Measurements from ENCODE around the gene TTLL1. TPM values are rescaled to one million over a fixed set of nuclear protein-coding genes. Genes with fewer than 3 reads are reported as not detected.
A peak's percentile ranks its signal among the peaks of the same experiment; 100 is the strongest.

Gene TTLL1
- total RNA-seq, 2 donors from 2014 or later: 4.2 to 5.7 TPM

- ATAC-seq: peak in 1 of 2 donors; percentile 28
- peak; percentile 50 for DNase-seq
- intact Hi-C loops (cut with DNase I): no loop called here
Measured at GRCh38 chr22:43085658-43086606, 3.3 kb downstream of the TTLL1 start.

GRCh38 chr22:43081968-43082367 lies 7.2 kb downstream of the TTLL1 start:
- no peak for DNase-seq
- intact Hi-C loops (cut with DNase I): no loop called here
- no peak for ATAC-seq

- intact Hi-C loops (cut with DNase I): no loop called here
- no peak for DNase-seq
- no peak for ATAC-seq
Measured at GRCh38 chr22:43080616-43081015, 8.6 kb downstream of the TTLL1 start.

- DNase-seq: no peak
- intact Hi-C loops (cut with DNase I): no loop called here
- no peak for ATAC-seq
Measured at GRCh38 chr22:43079742-43080141, 9.4 kb downstream of the TTLL1 start.

DNA sequence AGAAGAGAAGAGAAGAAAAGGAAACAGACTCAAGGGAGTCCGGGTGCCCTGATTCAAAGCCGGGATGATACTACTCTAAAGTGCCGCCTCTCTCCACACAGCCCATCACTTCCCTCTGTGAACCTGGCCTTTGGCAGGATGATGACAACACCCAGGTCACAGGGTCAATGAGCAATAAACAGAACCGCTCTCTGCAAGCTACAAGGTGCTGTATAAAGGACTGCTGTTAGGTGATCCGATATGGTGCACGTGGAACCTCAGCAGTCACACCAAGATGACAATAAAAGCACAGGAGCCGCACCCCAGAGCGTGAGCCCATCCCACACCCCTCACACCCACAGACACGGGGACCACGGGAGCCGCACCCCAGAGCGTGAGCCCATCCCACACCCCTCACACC lies 10.7 kb downstream of the TTLL1 start:
- intact Hi-C loops (cut with DNase I): no loop called here

DNA sequence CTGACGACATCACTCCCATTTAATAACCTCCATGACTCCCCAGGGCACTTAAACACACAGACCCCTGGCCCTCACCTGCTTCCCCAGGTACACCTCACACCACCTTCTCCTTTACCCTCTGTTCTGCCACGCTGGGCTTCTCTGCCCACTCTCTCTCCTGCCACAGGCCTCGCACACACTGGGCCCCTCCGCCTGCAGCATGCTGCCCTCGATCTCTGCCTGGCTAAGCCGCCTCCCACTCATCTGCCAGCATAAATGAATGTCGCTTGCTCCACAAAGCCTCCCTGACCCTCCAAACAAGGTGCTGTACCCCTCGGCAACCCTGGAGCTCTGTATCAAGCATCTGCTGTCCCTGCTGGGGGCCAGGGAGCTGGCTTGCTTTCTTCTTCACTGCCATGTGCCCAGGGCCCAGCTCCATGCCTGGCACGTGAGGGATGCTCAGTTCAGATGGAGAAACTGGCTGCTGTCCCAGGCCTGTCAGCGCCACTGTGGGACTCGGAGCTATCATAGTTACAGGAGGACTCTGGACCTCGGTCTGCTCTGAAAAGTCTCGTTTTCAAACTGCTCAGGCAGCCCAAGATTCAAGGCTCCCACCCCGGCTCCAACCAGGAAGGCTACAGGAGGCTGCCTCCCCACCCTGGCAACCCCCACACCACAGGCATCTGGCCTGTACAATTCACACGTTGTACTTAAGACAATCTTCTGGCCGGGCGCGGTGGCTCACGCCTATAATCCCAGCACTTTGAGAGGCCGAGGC lies 11.9 kb downstream of the TTLL1 start:
- ATAC-seq (peak; percentile 74 to 87), DNase-seq (no peak)
- intact Hi-C loops (cut with DNase I): no loop called here

More for the DNA sequence above, 10.7 kb downstream of the TTLL1 start:
- DNase-seq (no peak), ATAC-seq (no peak)

GRCh38 chr22:43066844-43067385 lies 22.3 kb downstream of the TTLL1 start:
- ATAC-seq: no peak
- no peak for DNase-seq
- intact Hi-C loops (cut with DNase I): no loop called here

- ATAC-seq (peak in 1 of 2 donors; percentile 63), DNase-seq (peak; percentile 53)
- intact Hi-C loops (cut with DNase I): no loop called here
Measured at GRCh38 chr22:43066134-43066533, 23.1 kb downstream of the TTLL1 start.

DNA sequence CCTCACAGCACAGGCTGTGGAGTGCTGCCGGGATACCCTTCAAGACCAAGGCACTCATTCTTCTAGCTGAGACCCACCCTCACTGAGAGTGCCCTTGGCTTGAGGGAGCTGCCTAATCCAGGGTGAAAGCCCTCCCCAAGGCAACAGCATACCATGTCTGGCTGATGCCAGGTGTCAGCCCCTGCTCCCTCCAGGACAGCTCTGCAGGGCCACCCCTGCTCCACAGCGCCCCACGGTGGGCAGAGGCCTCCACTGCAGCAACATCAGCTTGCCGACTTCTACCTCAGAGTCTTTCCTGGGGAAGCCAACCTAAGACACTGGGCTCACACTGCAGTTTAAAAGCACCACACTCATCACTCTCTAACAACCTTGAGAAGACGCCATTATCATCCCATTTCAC lies 29.0 kb downstream of the TTLL1 start:
- no peak for DNase-seq
- no peak for ATAC-seq
- intact Hi-C loops (cut with DNase I): no loop called here

GRCh38 chr22:43057641-43058040 lies 31.6 kb downstream of the TTLL1 start:
- ATAC-seq (no peak), DNase-seq (no peak)
- intact Hi-C loops (cut with DNase I): no loop called here

- DNase-seq: no peak
- intact Hi-C loops (cut with DNase I): no loop called here
- ATAC-seq: no peak
Measured at GRCh38 chr22:43053176-43053575, 36.0 kb downstream of the TTLL1 start.

- intact Hi-C loops (cut with DNase I): no loop called here
- DNase-seq: no peak
- ATAC-seq: peak in 1 of 2 donors; percentile 34
Measured at GRCh38 chr22:43050995-43051394, 38.2 kb downstream of the TTLL1 start.

DNA sequence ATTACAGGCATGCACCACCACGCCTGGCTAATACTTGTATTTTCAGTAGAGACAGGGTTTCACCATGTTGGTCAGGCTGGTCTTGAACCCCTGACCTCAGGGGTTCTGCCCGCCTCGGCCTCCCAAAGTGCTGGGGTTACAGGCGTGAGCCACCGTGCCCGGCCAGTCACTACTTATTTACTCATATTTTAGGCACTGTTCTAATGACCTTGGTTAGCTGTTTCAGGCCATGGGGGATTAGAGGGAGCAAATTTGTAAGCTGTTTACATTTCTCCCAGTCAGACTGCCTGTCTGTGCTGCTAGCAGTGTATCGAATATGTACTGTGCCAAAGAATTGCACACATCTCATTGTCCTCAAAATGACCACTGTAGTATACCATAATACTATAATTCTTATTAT lies 41.6 kb downstream of the TTLL1 start:
- intact Hi-C loops (cut with DNase I): no loop called here
- DNase-seq (no peak), ATAC-seq (no peak)

DNA sequence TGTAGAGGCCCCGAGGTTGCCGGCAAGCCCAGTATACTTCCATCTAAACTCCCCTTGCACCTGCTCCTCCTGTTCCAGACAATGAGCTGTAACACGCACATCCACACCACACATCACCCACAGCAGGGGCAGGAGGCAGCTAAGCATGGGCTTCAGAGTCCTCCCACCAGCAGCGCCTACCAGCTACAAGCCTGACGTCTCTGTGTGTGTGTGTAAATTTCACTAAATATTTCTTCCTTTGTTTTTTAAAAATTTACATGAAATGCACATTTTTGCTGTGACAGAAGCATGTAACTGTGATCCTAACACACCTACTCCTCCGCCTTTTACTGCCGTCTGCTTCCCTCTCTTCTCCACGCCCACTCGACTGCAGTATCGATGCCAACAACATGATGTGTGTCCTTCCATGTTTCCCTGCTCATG lies 44.9 kb downstream of the TTLL1 start:
- no peak for ATAC-seq
- no peak for DNase-seq
- intact Hi-C loops (cut with DNase I): no loop called here

GRCh38 chr22:43042101-43042780 lies 47.0 kb downstream of the TTLL1 start:
- DNase-seq (no peak), ATAC-seq (no peak)
- intact Hi-C loops (cut with DNase I): no loop called here

DNA sequence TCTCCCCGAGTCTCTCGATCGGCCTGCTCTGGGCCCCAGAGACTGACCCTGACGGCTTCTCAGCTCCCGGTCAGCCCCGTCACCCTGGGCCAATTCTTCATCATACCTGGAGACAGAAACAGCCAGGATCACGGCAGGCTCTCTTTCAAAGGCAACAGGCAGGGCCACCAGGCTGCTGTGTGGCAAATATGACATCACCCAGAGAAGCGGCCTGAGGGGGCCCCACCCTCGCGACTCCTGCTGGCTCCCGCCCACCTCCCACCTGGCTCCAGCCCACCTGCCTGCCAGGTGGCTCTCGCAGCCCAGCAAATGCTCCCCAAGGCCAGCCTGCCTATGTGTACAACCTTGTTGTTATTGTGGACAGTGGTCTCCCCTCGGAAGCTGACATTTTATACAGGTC lies 49.4 kb downstream of the TTLL1 start:
- intact Hi-C loops (cut with DNase I): no loop called here
- no peak for ATAC-seq
- DNase-seq: no peak

DNA sequence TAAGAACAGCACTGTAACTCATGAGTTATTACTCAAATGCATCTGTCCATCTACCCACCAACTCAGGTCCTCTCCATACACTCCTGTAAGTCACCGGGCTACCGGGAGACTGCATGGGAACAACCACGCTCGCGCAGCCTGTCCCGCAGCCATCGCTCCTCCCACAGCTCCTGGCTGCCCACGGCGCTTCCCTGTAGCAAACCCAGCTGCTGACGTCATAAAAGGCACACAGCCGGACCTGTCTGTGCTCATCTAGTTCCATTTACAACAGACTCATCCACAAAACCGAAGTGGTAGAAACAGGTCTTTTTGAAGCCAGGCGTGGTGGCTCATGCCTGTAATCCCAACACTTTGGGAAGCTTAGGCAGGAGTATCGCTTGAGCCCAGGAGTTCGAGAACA lies 50.9 kb downstream of the TTLL1 start:
- intact Hi-C loops (cut with DNase I): no loop called here
- DNase-seq (no peak), ATAC-seq (no peak)

GRCh38 chr22:43036282-43036829 lies 52.8 kb downstream of the TTLL1 start:
- intact Hi-C loops (cut with DNase I): no loop called here
- peak; percentile 83 for DNase-seq
- peak; percentile 83 to 88 for ATAC-seq

DNA sequence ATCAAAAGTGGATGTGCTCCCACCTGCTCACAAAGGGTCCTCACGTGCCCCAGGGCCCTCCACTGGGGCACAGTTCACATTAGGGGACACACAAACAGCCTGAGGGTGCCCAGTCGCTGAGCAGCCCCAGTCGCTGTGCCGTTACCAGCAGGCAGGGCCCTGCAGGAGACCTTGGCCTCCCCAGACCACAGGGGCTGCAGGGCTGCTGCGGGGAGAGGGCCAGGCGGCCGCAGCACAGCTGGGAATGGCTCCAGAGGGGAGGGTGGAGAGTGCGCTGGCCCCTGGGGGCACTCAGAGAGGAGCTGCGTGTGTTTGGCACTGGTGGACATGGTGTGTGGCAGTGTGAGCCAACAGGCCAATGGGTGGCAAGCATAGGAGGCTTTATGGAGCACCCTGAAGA lies 53.9 kb downstream of the TTLL1 start:
- intact Hi-C loops (cut with DNase I): no loop called here
- ATAC-seq (no peak), DNase-seq (no peak)

Data from left cardiac atrium (tissue), 4 donors.